ENCODE measurements around the gene FASTKD1. TPM values are rescaled to one million over a fixed set of nuclear protein-coding genes. Genes with fewer than 3 reads are reported as not detected.
"Not testable (repeated sequence)": the region's sequence is repeated elsewhere in the genome, so short reads cannot be mapped to it uniquely, and the experiment has no call there.

Gene FASTKD1
- total RNA-seq, 2 experiments from 2014 or later, result 55.4 to 60.2 TPM

DNA sequence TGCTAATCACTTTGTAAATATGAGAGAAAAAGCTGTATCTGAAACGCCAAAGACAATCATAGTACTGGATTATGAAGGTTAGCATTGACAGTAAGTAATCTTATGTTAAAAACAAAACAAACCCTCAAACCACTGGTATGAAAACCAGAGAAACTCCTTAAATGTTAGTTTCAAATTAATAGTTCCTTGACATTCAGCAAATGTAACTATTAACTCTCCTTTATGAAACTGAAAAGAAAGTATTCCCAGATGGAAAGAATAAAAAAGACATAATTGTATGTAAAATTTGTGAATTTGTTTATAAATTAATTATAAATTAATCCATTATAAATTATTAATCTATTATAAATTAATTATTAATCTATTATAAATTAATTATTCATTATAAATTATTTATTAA lies 12.3 kb downstream of the FASTKD1 start:
- intact Hi-C loops (cut with micrococcal nuclease), result loop anchor here (2.0 kb wide), 1 partner anchor 93 kb away; no protein-coding TSS in a partner anchor
- Mint-ChIP-seq H3K4me1 (ENCODE audit: low read depth) (no peaks in the 10 kb centered on the region), H3K36me3 (ENCODE audit: low read depth) (peaks cover 25% of the 10 kb centered on the region), H3K4me3 (no peak overlapping the region), H3K9me3 (no peaks in the 10 kb centered on the region), H3K27ac (no peak overlapping the region), H3K27me3 (no peaks in the 10 kb centered on the region)
- TF ChIP-seq, protein P1, sequence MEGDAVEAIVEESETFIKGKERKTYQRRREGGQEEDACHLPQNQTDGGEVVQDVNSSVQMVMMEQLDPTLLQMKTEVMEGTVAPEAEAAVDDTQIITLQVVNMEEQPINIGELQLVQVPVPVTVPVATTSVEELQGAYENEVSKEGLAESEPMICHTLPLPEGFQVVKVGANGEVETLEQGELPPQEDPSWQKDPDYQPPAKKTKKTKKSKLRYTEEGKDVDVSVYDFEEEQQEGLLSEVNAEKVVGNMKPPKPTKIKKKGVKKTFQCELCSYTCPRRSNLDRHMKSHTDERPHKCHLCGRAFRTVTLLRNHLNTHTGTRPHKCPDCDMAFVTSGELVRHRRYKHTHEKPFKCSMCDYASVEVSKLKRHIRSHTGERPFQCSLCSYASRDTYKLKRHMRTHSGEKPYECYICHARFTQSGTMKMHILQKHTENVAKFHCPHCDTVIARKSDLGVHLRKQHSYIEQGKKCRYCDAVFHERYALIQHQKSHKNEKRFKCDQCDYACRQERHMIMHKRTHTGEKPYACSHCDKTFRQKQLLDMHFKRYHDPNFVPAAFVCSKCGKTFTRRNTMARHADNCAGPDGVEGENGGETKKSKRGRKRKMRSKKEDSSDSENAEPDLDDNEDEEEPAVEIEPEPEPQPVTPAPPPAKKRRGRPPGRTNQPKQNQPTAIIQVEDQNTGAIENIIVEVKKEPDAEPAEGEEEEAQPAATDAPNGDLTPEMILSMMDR (IDR thresholded peaks at IDR 0.05), result no peak
- POLR2A ChIA-PET, result interaction anchor here (0.9 kb wide), 1 partner anchor 82 kb away, joined by 4 read pairs; the partner anchor contains the start of gene BBS5
- ATAC-seq (no peak), DNase-seq (no peak)
- CTCF ChIA-PET, result no interaction called here

- ChIA-PET POLR2A (interaction anchor here (1.2 kb wide), 1 partner anchor 26 kb away, joined by 3 read pairs; the partner anchor contains the start of gene FASTKD1), CTCF (no interaction called here)
- peaks cover 6% of the 10 kb centered on the region for H3K4me1 Mint-ChIP-seq (ENCODE audit: low read depth)
- no peaks in the 10 kb centered on the region for H3K27me3 Mint-ChIP-seq
- no peak overlapping the region for H3K4me3 Mint-ChIP-seq
- H3K9me3 Mint-ChIP-seq, result no peaks in the 10 kb centered on the region
- no peak for ATAC-seq
- no peak for DNase-seq
- TF ChIP-seq, protein P1 (IDR thresholded peaks at IDR 0.05), result no peak
- intact Hi-C loops (cut with micrococcal nuclease), result no loop called here
- H3K36me3 Mint-ChIP-seq (ENCODE audit: low read depth), result peaks cover 27% of the 10 kb centered on the region
- H3K27ac Mint-ChIP-seq, result no peak overlapping the region
These were observed 26.9 kb downstream of the FASTKD1 start for GRCh38 chr2:169546756-169547155.

- ChIA-PET CTCF (no interaction called here), POLR2A (no interaction called here)
- no peak for ATAC-seq
- TF ChIP-seq, protein P1 (IDR thresholded peaks at IDR 0.05), result no peak
- Mint-ChIP-seq H3K4me3 (no peak overlapping the region), H3K27me3 (no peaks in the 10 kb centered on the region), H3K36me3 (ENCODE audit: low read depth) (peaks cover 21% of the 10 kb centered on the region), H3K9me3 (no peaks in the 10 kb centered on the region), H3K27ac (no peak overlapping the region), H3K4me1 (ENCODE audit: low read depth) (peaks cover 6% of the 10 kb centered on the region)
- intact Hi-C loops (cut with micrococcal nuclease), result no loop called here
- DNase-seq, result no peak
These were observed 31.2 kb downstream of the FASTKD1 start for GRCh38 chr2:169542433-169542832.

DNA sequence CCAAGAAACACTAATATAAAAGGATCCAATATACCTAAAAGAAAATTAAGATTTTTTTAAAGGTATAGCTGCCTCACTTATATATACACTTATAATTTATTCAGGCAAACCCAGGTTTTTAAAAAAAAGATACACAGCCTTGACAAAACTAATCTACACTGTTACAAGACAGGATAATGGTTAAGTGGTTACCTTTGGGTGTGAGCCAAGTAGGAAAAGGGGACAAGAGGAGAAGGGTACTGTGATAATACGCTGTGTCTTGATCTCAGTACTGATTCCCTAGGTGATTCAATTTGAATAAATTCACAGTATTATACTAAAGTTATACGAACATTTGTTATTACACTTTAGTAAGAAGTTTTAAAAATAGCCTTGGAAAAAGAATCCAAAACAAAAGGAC lies 33.5 kb downstream of the FASTKD1 start:
- TF ChIP-seq, protein P1 (IDR thresholded peaks at IDR 0.05), result no peak
- intact Hi-C loops (cut with micrococcal nuclease), result no loop called here

GRCh38 chr2:169539460-169539859 lies 34.2 kb downstream of the FASTKD1 start:
- ATAC-seq; H3K4me1 Mint-ChIP-seq (ENCODE audit: low read depth); intact Hi-C loops (cut with micrococcal nuclease); H3K27me3 Mint-ChIP-seq; H3K27ac Mint-ChIP-seq; H3K9me3 Mint-ChIP-seq; DNase-seq; H3K4me3 Mint-ChIP-seq; POLR2A ChIA-PET: not testable (repeated sequence)
- peaks cover 12% of the 10 kb centered on the region for H3K36me3 Mint-ChIP-seq (ENCODE audit: low read depth)
- CTCF ChIA-PET, result interaction anchor here (0.8 kb wide), 1 partner anchor 11 kb away, joined by 5 read pairs; no protein-coding TSS in a partner anchor

More for the DNA sequence above, 33.5 kb downstream of the FASTKD1 start:
- Mint-ChIP-seq H3K27me3 (no peaks in the 10 kb centered on the region), H3K4me1 (ENCODE audit: low read depth) (no peaks in the 10 kb centered on the region), H3K36me3 (ENCODE audit: low read depth) (peaks cover 14% of the 10 kb centered on the region), H3K4me3 (no peak overlapping the region), H3K27ac (no peak overlapping the region), H3K9me3 (no peaks in the 10 kb centered on the region)
- POLR2A ChIA-PET, result no interaction called here
- CTCF ChIA-PET, result no interaction called here
- DNase-seq (no peak), ATAC-seq (no peak)
